ACHN (cell line): ENCODE results near the gene C6orf136.
A peak's percentile ranks its signal among the peaks of the same experiment; 100 is the strongest.
"Not testable (repeated sequence)": the region's sequence is repeated elsewhere in the genome, so short reads cannot be mapped to it uniquely, and the experiment has no call there.

Experiments used
- DNase-seq: peaks from one replicate; pipeline ENCODE4 v3.0.0-alpha.2; 2015
- in situ Hi-C: cut with HindIII; loops from 2 replicates; pipeline ENCODE4 v1.10.0; 2017; ENCODE audit warnings: low sequenced_read_pairs, low pct_ligation_motif_present, low pct_unique_long_range_greater_than_20kb

The C6orf136 gene

GRCh38 chr6:30647242-30648116 lies 546 bp downstream of the C6orf136 start:
- in situ Hi-C loops, result no loop called here
- peak; percentile 57 for DNase-seq

DNA sequence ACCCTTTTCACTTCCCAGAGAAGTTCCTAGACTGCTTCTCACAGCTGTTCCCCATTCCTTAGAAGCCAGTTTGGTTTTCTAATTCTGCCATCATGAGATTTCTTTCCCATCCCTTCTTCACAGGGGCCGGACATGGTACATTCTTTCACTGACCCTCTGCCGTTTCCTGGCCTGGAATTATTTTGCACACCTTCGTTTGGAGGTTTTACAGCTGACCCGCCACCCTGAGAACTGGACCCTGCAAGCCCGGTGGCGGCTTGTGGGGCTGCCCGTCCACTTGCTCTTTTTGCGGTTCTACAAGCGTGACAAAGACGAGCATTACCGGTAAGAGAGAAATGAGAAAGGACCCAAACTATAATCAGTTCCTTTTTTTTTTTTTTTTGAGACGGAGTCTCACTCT lies 4.2 kb downstream of the C6orf136 start:
- in situ Hi-C loops, result no loop called here
- DNase-seq, result no peak

GRCh38 chr6:30654798-30655742 lies 8.1 kb downstream of the C6orf136 start:
- in situ Hi-C loops, result no loop called here

GRCh38 chr6:30655743-30656094 lies 8.8 kb downstream of the C6orf136 start:
- DNase-seq, result no peak

More at GRCh38 chr6:30654798-30655742, 8.1 kb downstream of the C6orf136 start:
- DNase-seq, result no peak

DNA sequence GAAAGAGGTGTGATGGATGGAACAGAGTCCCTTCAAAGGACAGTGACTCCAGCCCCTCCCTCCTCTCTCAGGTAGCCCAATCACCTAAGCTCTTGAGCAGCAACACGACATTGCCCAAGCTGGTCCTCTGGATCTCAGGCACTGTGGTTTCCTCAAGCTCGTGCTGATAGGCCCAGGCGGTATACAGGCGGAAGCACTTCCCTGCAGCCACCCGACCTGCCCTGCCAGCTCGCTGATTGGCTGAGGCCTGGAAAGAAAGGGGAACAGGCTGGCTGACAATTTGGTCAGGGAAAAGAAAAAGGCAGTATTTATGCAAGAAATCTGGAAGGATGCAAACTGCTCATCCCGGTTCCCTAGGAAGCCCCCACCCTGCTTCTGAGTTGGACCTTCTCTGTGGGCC lies 9.6 kb downstream of the C6orf136 start:
- DNase-seq, result no peak
- in situ Hi-C loops, result no loop called here

More at GRCh38 chr6:30655743-30656094, 8.8 kb downstream of the C6orf136 start:
- in situ Hi-C loops, result no loop called here

DNA sequence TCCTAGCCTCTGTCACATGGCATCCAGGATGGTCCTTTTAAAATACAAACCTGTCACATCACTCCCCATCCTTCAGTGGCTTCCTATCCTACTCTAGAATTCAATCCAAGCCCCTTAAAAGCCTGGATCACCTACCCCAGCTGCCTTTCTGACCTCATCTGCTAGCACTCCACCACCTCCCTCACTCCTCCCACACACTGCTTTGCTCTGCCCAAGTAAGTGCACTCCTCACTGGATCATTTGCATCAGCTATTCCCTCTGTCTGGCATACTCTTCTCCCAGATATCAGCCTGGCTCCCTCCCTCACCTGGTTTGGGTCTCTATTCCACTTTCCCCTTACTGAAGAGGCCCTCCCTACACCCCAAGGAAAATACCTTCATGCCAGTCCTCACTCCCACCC lies 10.5 kb downstream of the C6orf136 start:
- in situ Hi-C loops, result no loop called here
- DNase-seq, result no peak

DNA sequence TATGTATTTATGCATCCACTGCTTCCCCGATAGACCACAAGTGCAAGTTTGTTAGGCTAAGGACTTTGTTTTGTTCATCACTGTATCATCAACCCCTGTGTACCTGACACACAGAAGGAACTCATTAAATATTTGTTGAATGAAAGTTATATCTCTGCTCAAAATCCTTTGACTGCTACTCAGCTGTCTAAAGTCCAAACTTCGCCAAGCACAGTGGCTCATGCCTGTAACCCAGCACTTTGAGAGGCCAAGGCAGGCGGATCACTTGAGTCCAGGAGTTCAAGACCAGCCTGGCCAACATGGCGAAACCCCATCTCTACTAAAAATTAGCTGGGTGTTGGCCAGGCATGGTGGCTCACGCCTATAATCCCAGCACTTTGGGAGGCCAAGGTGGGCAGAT lies 11.0 kb downstream of the C6orf136 start:
- in situ Hi-C loops, DNase-seq: not testable (repeated sequence)

DNA sequence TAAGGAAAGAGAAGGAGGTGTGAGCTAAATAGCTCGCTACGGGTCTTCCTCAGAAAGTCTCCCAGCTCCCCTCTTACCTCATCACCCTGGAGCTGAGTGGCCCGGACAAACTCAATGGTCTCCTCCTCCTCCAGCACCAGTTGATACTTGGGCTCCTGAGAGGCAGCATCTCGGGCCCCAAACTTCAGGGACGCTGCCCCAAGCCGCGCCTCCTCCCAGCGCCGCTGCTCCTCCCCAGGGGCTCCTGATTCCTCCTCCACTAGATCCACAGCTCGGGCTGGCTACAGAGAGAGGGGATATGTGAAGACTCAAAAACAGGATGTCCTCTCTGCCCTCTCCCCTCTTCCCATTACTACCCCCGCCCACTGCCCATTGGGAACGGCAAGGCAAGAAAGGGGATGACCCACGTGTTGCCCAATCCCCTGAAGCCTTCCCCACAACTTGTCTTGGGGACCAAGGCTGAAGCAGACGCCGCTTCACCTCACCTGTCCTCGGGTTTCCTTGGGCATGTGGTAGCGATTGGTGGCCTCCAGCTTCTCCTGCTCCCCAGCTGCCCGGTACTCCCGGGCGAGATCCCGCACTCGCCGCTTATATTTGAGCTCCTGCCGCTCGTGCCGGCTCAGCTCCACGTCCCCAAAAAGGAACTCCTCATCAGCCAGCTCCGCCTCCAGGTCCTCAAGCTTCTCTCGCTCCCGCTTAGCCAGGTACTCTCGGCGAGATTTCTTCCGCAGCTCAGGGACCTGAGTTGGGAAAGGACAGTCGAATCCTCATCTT lies 18.2 kb downstream of the C6orf136 start:
- in situ Hi-C loops, result no loop called here
- no peak for DNase-seq

DNA sequence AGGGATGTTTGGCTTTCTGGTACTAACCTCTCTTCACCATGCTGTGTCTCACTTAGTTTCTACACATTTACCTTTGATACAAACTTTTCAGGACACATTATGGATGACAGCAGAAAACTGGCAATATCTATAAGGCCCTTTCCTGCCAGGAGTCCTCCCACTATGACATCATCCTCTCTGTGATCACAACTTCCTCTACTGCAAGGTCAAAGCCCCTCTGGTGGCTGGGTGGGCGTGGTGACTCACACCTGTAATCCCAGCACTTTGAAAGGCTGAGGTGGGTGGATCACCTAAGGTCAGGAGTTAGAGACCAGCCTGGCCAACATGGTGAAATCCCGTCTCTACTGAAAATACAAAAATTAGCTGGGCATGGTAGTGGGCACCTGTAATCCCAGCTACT lies 19.4 kb downstream of the C6orf136 start:
- DNase-seq, in situ Hi-C loops: not testable (repeated sequence)

DNA sequence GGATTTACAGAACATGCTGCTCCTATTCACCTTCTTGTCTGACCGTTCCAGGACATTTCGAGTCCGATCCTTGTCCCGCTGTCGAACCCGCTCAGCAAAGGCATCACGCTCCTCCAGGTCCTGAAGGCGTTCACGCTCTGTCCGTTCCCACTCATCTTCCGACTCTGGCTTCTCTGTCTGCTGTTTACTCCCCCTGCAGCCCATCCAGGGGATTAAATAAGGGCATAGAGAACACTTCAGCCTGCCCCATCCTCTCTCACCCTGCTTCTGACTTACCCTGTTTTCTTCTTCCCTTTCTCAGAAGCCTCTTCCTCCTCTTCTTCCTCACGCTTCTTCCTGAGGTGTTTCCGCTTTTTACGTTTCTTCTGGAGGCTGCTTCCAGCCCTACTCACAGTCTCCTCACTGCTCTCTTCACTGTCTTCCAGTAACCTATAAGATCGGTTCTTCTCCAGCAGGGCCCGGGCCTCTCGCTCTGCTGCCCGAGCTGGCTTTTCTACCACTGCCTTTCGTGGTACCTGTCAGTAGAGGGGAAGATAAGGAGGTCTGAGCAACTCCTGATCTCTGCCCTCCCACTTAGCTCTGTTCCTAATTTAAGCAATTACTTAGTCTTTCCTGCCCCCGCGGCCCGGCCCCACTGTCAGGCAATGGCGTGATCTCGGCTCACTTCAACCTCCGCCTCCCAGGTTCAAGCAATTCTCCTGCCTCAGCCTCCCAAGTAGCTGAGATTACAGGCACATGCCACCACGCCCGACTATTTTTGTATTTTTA lies 24.0 kb downstream of the C6orf136 start:
- no peak for DNase-seq
- in situ Hi-C loops, result no loop called here

DNA sequence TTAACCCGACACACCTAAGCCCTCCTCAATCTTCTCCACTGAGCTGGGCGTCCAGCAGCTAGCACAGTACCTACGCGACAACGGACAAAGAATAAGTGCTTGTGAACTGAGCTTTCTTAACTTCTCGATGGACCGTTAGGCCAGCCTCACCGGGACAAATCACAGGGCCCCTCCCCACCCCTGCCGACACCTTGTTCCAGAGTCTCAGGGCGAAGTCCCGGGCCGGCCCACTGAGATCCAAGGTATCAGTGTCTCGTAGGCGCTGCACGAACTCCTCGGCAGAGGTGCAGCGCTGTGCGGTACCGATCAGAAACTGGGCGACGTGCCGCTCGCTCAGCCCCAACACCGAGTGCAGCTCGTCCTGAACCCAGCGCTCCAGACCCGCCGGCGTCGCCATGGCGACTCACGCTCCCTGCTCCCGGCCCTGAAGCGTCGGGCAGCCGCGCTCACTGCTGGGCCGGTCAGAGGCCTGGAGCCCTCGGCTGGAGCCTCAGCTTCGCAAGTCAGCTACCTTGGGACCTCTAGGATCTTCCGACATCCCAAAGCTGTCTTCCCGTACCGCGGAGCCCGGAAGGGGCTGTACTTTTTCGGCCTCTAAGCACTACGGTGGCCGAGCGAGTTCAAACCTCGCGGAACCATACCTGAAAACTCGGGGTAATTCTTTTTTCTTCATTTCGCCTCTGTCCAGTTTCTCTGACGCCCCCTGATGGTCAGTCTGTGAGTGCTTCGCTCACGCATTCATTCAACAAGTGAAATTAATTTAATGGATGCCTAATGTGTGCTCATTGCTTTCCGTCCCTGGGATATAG lies 25.7 kb downstream of the C6orf136 start, which contains the start of gene DHX16:
DHX16 (minus strand) TSS at position 562 of the 809 bp plus-strand sequence; CDS start at position 397, 165 bp downstream.
- in situ Hi-C loops, result no loop called here
- DNase-seq, result peak; percentile 95

DNA sequence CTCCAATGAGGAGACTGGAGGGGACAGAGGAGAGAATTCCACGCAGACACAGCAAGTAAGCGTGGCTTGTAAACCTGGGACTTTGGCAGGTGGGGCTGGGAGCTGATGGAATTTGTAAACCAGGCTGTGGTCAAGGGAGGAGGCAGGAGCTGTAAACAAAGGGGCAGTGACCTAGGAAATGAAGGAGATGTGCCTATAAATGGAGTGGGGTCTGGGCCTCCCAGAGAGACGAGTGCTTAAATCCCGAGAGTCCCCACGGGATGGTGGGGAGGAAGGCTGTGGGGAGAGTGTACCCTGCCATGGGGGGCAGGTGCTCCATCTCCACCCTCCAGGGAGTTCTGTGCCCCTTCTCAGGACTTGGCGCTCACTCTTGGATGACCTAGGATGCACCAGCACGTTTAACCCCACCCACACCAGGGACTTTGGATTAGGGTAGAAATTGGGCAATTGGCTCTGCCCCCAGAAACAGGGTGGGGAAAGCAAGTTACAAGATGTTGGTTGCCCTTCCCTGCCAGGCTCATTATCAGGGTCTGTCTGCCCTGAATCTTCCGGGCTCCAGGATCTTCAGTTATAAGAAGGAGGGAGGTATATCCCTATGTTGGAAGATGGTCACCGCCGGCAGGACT lies 29.8 kb downstream of the C6orf136 start:
- DNase-seq, result no peak
- in situ Hi-C loops, result no loop called here

GRCh38 chr6:30678964-30679726 lies 32.2 kb downstream of the C6orf136 start:
- peak; percentile 73 for DNase-seq
- in situ Hi-C loops, result no loop called here

- no peak for DNase-seq
- in situ Hi-C loops, result no loop called here
Measured at GRCh38 chr6:30679765-30680535, 33.0 kb downstream of the C6orf136 start.

GRCh38 chr6:30681766-30682142 lies 34.8 kb downstream of the C6orf136 start:
- in situ Hi-C loops, result no loop called here
- DNase-seq, result no peak
